Epithelial cell of proximal tubule (primary cell): ENCODE measurements around the gene EID2. TPM values are rescaled to one million over a fixed set of nuclear protein-coding genes. Genes with fewer than 3 reads are reported as not detected.

ENCODE experiments used
- DNase-seq: peaks from one replicate; pipeline ENCODE4 v3.0.0-alpha.2; 2011; ENCODE audit warnings: low read depth
- H3K4me3 ChIP-seq: 2 replicates; pipeline ENCODE4 v1.5.1; 2011; ENCODE audit warnings: low read depth, mild to moderate bottlenecking, low read length
- total RNA-seq: library from RNA; depleted of rRNA; stranded (reverse); fragments of >200 nt; gene quantifications from 2 replicates; pipeline ENCODE4 v1.2.3, GENCODE V29; 2015
- TF ChIP-seq, protein P1 (sequence below): conservative IDR thresholded peaks from 2 replicates; pipeline ENCODE4 v1.5.1; 2012; ENCODE audit warnings: low read depth, mild to moderate bottlenecking, low read length

The EID2 gene
- total RNA-seq, 1 donor from 2014 or later: 12.3 TPM

DNA sequence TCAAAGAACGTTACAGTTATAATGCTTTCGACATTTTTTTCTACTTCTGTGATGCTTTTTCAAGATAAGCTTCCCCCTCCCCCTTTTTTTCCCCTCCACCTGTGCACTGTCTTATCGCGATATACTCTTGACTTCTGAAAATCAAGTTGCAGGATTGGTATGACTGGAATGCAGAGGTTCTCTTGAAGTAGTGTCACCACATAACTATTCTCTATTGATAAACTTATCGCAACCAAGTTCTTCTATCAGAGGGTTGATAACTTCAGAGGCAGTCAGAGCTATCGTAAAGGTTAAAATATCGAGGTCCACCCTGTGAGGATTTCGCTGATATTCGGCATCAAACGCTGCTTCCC is 820 bp downstream of the EID2 start:
- TF ChIP-seq, protein P1, sequence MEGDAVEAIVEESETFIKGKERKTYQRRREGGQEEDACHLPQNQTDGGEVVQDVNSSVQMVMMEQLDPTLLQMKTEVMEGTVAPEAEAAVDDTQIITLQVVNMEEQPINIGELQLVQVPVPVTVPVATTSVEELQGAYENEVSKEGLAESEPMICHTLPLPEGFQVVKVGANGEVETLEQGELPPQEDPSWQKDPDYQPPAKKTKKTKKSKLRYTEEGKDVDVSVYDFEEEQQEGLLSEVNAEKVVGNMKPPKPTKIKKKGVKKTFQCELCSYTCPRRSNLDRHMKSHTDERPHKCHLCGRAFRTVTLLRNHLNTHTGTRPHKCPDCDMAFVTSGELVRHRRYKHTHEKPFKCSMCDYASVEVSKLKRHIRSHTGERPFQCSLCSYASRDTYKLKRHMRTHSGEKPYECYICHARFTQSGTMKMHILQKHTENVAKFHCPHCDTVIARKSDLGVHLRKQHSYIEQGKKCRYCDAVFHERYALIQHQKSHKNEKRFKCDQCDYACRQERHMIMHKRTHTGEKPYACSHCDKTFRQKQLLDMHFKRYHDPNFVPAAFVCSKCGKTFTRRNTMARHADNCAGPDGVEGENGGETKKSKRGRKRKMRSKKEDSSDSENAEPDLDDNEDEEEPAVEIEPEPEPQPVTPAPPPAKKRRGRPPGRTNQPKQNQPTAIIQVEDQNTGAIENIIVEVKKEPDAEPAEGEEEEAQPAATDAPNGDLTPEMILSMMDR: no peak
- H3K4me3 ChIP-seq: peak overlapping the region; percentile 78
- DNase-seq: peak; percentile 58

DNA sequence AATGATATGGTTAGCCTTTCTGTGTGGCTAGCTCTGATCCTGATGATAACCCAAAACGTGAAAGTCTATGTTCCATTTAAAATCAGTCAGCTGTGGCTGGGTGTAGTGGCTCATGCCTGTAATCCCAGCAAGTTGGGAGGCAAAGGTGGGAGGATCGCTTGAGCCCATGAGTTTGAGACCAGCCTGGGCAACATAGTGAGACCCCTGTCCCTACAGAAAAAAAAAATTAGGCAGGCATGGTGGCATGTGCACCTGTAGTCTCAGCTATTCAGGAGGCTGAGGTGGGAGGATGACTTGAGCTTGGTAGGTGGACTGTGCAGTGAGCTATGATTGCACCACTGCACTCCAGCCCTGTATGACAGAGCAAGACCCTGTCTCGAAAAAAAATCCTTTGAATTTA is 6.2 kb downstream of the EID2 start:
- TF ChIP-seq, protein P1: no peak
- H3K4me3 ChIP-seq: no peak overlapping the region
- no peak for DNase-seq

DNA sequence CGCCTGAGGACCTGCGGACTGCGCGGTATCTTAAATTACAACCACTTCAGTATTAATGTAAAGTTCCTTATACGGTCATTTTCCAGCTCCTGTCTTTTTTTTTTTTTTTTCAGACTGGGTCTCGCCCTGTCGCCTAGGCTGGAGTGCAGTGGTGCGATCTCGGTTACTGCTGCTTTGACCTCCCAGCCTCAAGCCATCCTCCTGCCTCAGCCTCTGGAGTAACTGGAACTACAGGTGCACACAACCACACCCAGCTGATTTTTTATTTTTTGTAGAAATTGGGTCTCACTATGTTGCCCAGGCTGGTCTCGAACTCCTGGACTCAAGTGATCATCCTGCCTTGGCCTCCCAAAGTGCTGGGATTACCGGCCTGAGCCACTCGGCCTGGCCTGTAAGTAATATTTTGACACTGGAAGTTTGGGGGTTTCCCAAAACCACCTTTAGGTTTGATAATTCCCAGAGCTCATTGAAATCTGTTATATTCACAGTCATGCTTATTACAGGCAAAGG is 6.9 kb downstream of the EID2 start:
- TF ChIP-seq, protein P1: no peak
- H3K4me3 ChIP-seq: peak overlapping the region; percentile 97
- no peak for DNase-seq

DNA sequence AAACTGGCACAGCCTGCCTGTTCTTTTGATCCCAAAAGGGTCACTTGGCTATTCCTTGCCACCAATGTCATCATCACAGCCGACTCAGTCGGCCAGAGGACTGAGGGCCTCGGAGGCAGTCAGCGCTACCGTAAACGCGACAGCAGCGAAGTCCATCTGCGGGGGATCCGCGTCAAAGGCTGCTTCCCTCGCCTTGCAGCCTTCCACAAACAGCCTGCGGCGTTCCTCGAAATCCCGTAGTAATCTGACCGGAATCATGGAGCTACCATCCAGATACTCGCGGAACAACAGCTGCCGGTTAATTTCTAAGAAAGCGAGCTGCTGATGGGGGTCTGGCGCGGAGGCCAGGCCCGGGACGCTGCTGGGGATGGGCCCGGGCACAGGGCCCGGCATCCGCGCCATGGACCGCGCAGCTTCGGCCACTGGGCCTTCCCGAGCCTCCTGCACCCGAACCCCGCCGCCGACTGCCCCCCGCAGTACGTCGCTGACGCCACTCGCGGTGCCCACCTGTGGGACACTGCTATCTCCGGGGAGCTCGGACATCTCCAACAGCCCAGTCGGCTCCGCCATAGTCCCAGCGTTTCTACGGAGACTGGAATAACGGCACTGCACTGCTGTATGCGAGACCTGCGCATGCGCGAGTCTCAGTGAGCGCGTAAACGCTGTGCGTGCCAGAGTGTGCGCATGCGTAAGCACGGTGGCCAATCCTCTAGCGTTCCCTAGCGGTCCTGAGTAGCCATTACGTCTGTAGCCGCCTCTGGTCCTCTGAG is 7.5 kb downstream of the EID2 start, which contains the start of gene EID2B:
EID2B (minus strand) TSS at position 620 of the 770 bp plus-strand sequence; CDS start at position 570, 50 bp downstream.
- H3K4me3 ChIP-seq: peak within 1 kb of the TSS; percentile 97
- DNase-seq: peak; percentile 42
- TF ChIP-seq, protein P1: peak; percentile 96

DNA sequence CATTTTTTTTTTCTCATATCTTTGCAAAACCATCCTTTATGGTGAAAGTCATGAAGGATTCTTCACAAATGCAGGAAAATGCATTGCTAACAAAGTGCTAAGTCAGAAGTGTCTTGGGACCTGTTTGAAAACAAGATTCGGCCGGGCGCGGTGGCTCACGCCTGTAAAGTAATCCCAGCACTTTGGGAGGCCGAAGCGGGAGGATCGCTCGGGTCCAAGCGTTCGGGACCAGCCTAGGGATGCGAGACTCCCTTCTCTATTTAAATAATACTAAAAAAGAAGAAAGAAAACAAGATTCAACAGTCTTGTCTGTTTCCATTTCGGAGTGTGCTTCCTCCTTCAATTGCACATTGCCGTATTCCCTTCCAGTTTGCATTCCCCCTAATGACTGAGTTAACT is 8.1 kb downstream of the EID2 start:
- peak overlapping the region; percentile 97 for H3K4me3 ChIP-seq
- DNase-seq: no peak
- TF ChIP-seq, protein P1: no peak

DNA sequence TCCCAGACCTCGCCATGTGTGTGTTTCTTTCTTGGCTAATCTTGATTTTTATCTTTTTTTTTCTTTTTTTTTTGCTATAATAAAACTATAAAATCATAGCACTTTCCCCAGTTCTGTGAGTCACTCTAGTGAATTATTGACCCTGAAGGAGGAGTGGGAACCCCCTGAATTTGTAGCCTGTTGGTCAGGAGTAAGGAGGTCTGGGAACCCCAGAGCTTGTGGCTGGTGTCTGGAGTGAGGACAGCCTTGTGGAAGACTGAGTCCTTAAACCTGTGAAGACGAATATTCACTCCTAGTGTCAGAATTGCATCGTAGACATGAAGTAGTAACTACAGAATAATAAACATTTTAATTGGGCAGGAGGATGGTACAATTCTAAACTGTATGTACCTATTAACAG is 14.8 kb downstream of the EID2 start:
- H3K4me3 ChIP-seq: no peak overlapping the region
- TF ChIP-seq, protein P1: no peak
- no peak for DNase-seq

DNA sequence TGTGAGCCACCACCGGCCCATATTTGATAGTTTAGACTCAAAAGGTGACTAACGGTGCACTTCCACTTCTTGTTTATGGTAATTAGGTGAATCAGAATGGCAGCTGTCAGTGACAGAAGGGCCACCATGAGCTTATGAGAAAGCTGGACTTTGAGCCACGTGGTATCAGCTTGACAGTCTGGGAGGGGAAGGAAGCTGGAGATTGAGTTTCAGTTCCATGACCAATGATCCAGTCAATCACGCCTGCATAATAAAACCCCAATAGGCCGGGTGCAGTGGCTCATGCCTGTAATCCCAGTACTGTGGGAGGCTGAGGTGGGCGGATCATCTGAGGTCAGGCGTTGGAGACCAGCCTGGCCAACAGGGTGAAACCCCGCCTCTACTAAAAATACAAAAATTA is 15.5 kb downstream of the EID2 start:
- DNase-seq: no peak
- TF ChIP-seq, protein P1: no peak
- H3K4me3 ChIP-seq: no peak overlapping the region
